ENCODE data around the gene CIAO3.

CIAO3 gene

DNA sequence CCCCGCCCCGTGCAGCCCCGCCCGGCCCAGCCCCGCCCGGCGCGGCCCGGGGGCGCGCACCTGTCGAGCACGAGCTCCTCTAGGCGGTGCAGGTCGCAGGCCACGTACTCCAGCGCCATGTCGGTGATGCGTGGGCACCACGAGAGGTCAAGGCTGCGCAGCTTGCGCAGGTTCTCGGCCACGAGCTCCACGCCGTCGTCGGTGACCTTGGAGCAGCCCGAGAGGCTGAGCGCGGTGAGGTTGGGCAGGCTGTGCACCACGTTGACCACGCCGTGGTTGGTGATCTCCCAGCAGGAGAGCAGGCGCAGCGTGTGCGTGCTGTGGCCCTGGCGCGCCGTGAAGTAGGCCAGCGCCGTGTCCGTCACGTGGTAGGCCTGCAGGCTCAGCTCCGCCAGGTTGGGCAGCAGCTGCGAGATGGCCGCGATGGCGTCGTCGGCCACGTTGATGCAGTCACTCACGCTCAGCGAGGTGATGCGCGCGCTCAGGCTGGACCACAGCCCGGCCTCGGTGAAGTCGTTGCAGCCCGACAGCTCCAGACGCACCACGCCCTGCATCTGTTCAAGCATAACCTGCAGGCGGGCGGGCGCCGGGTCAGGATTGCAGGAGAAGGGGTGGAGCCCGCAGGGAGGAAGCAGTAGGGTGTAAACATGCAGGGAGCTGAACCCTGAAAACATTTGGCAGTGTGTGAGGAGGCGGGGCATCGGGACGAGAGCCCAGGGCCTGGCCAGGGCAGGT, 45.3 kb downstream of the CIAO3 start (continued):
- TF ChIP-seq ZNF600 (tag by site-specific recombination; IDR thresholded peaks at IDR 0.05) (peak; percentile 97), YY2 (tag by site-specific recombination; IDR thresholded peaks at IDR 0.05) (peak; percentile 77; the same call in 1 of the 2 replicates), TRIM28 (IDR thresholded peaks at IDR 0.05; ENCODE audit: borderline replicate concordance, low read length) (no peak), SCRT2 (tag by site-specific recombination; IDR thresholded peaks at IDR 0.05) (peak; percentile 74), OVOL3 (tag by site-specific recombination; IDR thresholded peaks at IDR 0.05) (no peak), ZXDB (tag by site-specific recombination; IDR thresholded peaks at IDR 0.05) (0 out of 2 replicates have a peak, but pooled peaks have one; percentile 39), ZSCAN23 (tag by site-specific recombination; IDR thresholded peaks at IDR 0.05) (no peak), ZIC2 (tag by site-specific recombination; IDR thresholded peaks at IDR 0.05) (peak; percentile 69), ZNF114 (tag by site-specific recombination; IDR thresholded peaks at IDR 0.05) (no peak), ZBTB17 (tag by site-specific recombination; IDR thresholded peaks at IDR 0.05) (peak; percentile 82), ZNF335 (tag by site-specific recombination; conservative IDR thresholded peaks at IDR 0.05) (no peak), ZSCAN30 (tag by site-specific recombination; IDR thresholded peaks at IDR 0.05) (no peak), ZEB2 (tag by site-specific recombination; IDR thresholded peaks at IDR 0.05) (no peak; the same call in 1 of the 2 replicates), ZNF341 (tag by site-specific recombination; IDR thresholded peaks at IDR 0.05; ENCODE audit: low read depth) (no peak), PRDM1 (tag by site-specific recombination; IDR thresholded peaks at IDR 0.05) (no peak), ZNF501 (tag by site-specific recombination; IDR thresholded peaks at IDR 0.05) (no peak), ZNF366 (tag by site-specific recombination; conservative IDR thresholded peaks at IDR 0.05) (no peak), KLF8 (tag by site-specific recombination; IDR thresholded peaks at IDR 0.05) (peak; percentile 14; the same call in 1 of the 2 replicates), BCL11B (tag by site-specific recombination; IDR thresholded peaks at IDR 0.05; ENCODE audit: low read depth) (no peak), ZBTB20 (tag by site-specific recombination; IDR thresholded peaks at IDR 0.05) (no peak; the same call in 1 of the 2 replicates), MYNN (tag by site-specific recombination; IDR thresholded peaks at IDR 0.05; ENCODE audit: borderline replicate concordance) (no peak), ZFP69B (tag by site-specific recombination; IDR thresholded peaks at IDR 0.05) (0 out of 2 replicates have a peak, but pooled peaks have one; percentile 14), ZNF571 (tag by site-specific recombination; IDR thresholded peaks at IDR 0.05) (no peak), ZNF23 (tag by site-specific recombination; IDR thresholded peaks at IDR 0.05; ENCODE audit: borderline replicate concordance) (no peak), ZNF654 (tag by site-specific recombination; IDR thresholded peaks at IDR 0.05; ENCODE audit: low read depth) (no peak), ZNF561 (tag by site-specific recombination; IDR thresholded peaks at IDR 0.05; ENCODE audit: borderline replicate concordance) (no peak), ZNF560 (tag by site-specific recombination; IDR thresholded peaks at IDR 0.05; ENCODE audit: borderline replicate concordance) (no peak)
- TF ChIP-seq, protein P1, sequence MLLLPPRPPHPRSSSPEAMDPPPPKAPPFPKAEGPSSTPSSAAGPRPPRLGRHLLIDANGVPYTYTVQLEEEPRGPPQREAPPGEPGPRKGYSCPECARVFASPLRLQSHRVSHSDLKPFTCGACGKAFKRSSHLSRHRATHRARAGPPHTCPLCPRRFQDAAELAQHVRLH (tag by site-specific recombination; IDR thresholded peaks at IDR 0.05): no peak
- TF ChIP-seq, protein P2, sequence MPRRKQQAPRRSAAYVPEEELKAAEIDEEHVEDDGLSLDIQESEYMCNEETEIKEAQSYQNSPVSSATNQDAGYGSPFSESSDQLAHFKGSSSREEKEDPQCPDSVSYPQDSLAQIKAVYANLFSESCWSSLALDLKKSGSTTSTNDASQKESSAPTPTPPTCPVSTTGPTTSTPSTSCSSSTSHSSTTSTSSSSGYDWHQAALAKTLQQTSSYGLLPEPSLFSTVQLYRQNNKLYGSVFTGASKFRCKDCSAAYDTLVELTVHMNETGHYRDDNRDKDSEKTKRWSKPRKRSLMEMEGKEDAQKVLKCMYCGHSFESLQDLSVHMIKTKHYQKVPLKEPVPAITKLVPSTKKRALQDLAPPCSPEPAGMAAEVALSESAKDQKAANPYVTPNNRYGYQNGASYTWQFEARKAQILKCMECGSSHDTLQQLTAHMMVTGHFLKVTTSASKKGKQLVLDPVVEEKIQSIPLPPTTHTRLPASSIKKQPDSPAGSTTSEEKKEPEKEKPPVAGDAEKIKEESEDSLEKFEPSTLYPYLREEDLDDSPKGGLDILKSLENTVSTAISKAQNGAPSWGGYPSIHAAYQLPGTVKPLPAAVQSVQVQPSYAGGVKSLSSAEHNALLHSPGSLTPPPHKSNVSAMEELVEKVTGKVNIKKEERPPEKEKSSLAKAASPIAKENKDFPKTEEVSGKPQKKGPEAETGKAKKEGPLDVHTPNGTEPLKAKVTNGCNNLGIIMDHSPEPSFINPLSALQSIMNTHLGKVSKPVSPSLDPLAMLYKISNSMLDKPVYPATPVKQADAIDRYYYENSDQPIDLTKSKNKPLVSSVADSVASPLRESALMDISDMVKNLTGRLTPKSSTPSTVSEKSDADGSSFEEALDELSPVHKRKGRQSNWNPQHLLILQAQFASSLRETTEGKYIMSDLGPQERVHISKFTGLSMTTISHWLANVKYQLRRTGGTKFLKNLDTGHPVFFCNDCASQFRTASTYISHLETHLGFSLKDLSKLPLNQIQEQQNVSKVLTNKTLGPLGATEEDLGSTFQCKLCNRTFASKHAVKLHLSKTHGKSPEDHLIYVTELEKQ (tag by site-specific recombination; IDR thresholded peaks at IDR 0.05; ENCODE audit: borderline replicate concordance): no peak
- TF ChIP-seq, protein P3, sequence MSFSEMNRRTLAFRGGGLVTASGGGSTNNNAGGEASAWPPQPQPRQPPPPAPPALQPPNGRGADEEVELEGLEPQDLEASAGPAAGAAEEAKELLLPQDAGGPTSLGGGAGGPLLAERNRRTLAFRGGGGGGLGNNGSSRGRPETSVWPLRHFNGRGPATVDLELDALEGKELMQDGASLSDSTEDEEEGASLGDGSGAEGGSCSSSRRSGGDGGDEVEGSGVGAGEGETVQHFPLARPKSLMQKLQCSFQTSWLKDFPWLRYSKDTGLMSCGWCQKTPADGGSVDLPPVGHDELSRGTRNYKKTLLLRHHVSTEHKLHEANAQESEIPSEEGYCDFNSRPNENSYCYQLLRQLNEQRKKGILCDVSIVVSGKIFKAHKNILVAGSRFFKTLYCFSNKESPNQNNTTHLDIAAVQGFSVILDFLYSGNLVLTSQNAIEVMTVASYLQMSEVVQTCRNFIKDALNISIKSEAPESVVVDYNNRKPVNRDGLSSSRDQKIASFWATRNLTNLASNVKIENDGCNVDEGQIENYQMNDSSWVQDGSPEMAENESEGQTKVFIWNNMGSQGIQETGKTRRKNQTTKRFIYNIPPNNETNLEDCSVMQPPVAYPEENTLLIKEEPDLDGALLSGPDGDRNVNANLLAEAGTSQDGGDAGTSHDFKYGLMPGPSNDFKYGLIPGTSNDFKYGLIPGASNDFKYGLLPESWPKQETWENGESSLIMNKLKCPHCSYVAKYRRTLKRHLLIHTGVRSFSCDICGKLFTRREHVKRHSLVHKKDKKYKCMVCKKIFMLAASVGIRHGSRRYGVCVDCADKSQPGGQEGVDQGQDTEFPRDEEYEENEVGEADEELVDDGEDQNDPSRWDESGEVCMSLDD (tag by site-specific recombination; IDR thresholded peaks at IDR 0.05): no peak
- TF ChIP-seq, protein P4, sequence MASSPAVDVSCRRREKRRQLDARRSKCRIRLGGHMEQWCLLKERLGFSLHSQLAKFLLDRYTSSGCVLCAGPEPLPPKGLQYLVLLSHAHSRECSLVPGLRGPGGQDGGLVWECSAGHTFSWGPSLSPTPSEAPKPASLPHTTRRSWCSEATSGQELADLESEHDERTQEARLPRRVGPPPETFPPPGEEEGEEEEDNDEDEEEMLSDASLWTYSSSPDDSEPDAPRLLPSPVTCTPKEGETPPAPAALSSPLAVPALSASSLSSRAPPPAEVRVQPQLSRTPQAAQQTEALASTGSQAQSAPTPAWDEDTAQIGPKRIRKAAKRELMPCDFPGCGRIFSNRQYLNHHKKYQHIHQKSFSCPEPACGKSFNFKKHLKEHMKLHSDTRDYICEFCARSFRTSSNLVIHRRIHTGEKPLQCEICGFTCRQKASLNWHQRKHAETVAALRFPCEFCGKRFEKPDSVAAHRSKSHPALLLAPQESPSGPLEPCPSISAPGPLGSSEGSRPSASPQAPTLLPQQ (tag by site-specific recombination; IDR thresholded peaks at IDR 0.05): peak; percentile 37
- TF ChIP-seq, protein P5, sequence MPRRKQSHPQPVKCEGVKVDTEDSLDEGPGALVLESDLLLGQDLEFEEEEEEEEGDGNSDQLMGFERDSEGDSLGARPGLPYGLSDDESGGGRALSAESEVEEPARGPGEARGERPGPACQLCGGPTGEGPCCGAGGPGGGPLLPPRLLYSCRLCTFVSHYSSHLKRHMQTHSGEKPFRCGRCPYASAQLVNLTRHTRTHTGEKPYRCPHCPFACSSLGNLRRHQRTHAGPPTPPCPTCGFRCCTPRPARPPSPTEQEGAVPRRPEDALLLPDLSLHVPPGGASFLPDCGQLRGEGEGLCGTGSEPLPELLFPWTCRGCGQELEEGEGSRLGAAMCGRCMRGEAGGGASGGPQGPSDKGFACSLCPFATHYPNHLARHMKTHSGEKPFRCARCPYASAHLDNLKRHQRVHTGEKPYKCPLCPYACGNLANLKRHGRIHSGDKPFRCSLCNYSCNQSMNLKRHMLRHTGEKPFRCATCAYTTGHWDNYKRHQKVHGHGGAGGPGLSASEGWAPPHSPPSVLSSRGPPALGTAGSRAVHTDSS (tag by site-specific recombination; IDR thresholded peaks at IDR 0.05): no peak
